IMR-90 (cell line): Measurements from ENCODE around the gene KCNT1. TPM values are rescaled to one million over a fixed set of nuclear protein-coding genes. Genes with fewer than 3 reads are reported as not detected.

Experiments
- ATAC-seq: fragments of 200-7000 bp; cut with Tn5 transposase; 2 replicates; pipeline ENCODE4 v1.9.1; 2020; ENCODE audit warnings: low read depth, mild to moderate bottlenecking, moderate library complexity
- BruUV-seq: library from RNA; stranded (reverse); fragments of 400-500 nt; replicated peaks from 2 replicates; lab custom pipeline; 2021; lab: Mats Ljungman, UMichigan
- CTCF ChIA-PET: fragments of 300-600 bp; formaldehyde crosslinking; extraction: SDS; loops from one replicate; lab custom pipeline; 2021; ENCODE audit warnings: antibody characterized with exemption; lab: Yijun Ruan, JAX
- POLR2A ChIA-PET: fragments of 300-600 bp; sonication (Branson Sonifier 250); formaldehyde crosslinking; loops from one replicate; lab custom pipeline; 2022; ENCODE audit warnings: antibody characterized with exemption; ENCODE audit not compliant: unreplicated experiment; lab: Charles Lee
- DNase-seq: peaks from one replicate; pipeline ENCODE4 v3.0.0; 2013
- H2AFZ ChIP-seq: replicated peaks from 2 replicates; pipeline ENCODE3; 2013; ENCODE audit warnings: low read length, mild to moderate bottlenecking; ENCODE audit not compliant: poor library complexity
- H2AK5ac ChIP-seq: 2 replicates; pipeline ENCODE4 v1.6.1; 2013; ENCODE audit warnings: low read depth, low read length, inconsistent platforms
- H2AK9ac ChIP-seq: replicated peaks from 2 replicates; pipeline ENCODE3; 2013; ENCODE audit warnings: mild to moderate bottlenecking, low read depth, low read length, moderate library complexity; ENCODE audit not compliant: poor library complexity
- H2BK120ac ChIP-seq: 2 replicates; pipeline ENCODE4 v1.6.1; 2013; ENCODE audit warnings: low read depth, low read length, inconsistent platforms
- H2BK15ac ChIP-seq: 3 replicates; pipeline ENCODE4 v1.6.1; 2013; ENCODE audit warnings: low read depth, low read length, inconsistent platforms
- H2BK20ac ChIP-seq: 2 replicates; pipeline ENCODE4 v1.6.1; 2013; ENCODE audit warnings: low read depth, mild to moderate bottlenecking, inconsistent platforms, low read length, moderate library complexity
- H2BK5ac ChIP-seq: 2 replicates; pipeline ENCODE4 v1.6.1; 2013; ENCODE audit warnings: mild to moderate bottlenecking, low read depth, low read length, inconsistent platforms; ENCODE audit not compliant: poor library complexity, severe bottlenecking
- H3K14ac ChIP-seq: replicated peaks from 2 replicates; pipeline ENCODE4 v1.6.1; 2013; ENCODE audit warnings: low read depth, low read length, inconsistent platforms
- H3K18ac ChIP-seq: 2 replicates; pipeline ENCODE4 v1.6.1; 2013; ENCODE audit warnings: low read depth, low read length, control low read depth
- H3K23ac ChIP-seq: 2 replicates; pipeline ENCODE4 v1.6.1; 2013; ENCODE audit warnings: low read depth, low read length, inconsistent platforms
- H3K27ac ChIP-seq: 2 replicates; pipeline ENCODE4 v1.5.1; 2013; ENCODE audit warnings: mild to moderate bottlenecking, control low read depth, low read length; ENCODE audit not compliant: insufficient read depth
- H3K27me3 ChIP-seq: 2 replicates; pipeline ENCODE4 v1.6.1; 2013; ENCODE audit warnings: low read length; ENCODE audit not compliant: control insufficient read depth, insufficient read depth
- H3K36me3 ChIP-seq: 2 replicates; pipeline ENCODE4 v1.6.1; 2013; ENCODE audit warnings: low read length, mixed read lengths; ENCODE audit not compliant: control insufficient read depth, insufficient read depth
- H3K4ac ChIP-seq: 2 replicates; pipeline ENCODE4 v1.6.1; 2013; ENCODE audit warnings: low read depth, low read length, inconsistent platforms
- H3K4me1 ChIP-seq: 2 replicates; pipeline ENCODE4 v1.6.1; 2013; ENCODE audit warnings: low read length, mixed read lengths; ENCODE audit not compliant: control insufficient read depth, insufficient read depth
- H3K4me2 ChIP-seq: 2 replicates; pipeline ENCODE4 v1.6.1; 2013; ENCODE audit warnings: low read depth, mild to moderate bottlenecking, control low read depth, low read length, moderate library complexity
- H3K4me3 ChIP-seq: 2 replicates; pipeline ENCODE4 v1.5.1; 2013; ENCODE audit warnings: low read depth, mild to moderate bottlenecking, control low read depth, low read length, moderate library complexity; ENCODE audit not compliant: insufficient read depth
- H3K56ac ChIP-seq: 2 replicates; pipeline ENCODE4 v1.6.1; 2013; ENCODE audit warnings: low read length, inconsistent platforms; ENCODE audit not compliant: insufficient read depth; ENCODE audit errors: extremely low read depth
- H3K79me1 ChIP-seq, 2 experiments: 2 replicates each; pipeline ENCODE4 v1.6.1; 2013; ENCODE audit warnings: low read length in 2 of 2, inconsistent platforms in 1 of 2, low read depth in 1 of 2
- H3K9ac ChIP-seq: 2 replicates; pipeline ENCODE4 v1.6.1; 2013; ENCODE audit warnings: low read depth, low read length, control low read depth
- H3K9me1 ChIP-seq: 2 replicates; pipeline ENCODE4 v1.6.1; 2013; ENCODE audit warnings: low read length, inconsistent platforms; ENCODE audit not compliant: insufficient read depth
- H3K9me3 ChIP-seq: 2 replicates; pipeline ENCODE4 v1.6.1; 2013; ENCODE audit warnings: low read length; ENCODE audit not compliant: control insufficient read depth, insufficient read depth
- H4K20me1 ChIP-seq: 2 replicates; pipeline ENCODE4 v1.6.1; 2013; ENCODE audit warnings: low read length, inconsistent platforms; ENCODE audit not compliant: insufficient read depth
- H4K5ac ChIP-seq: 2 replicates; pipeline ENCODE4 v1.6.1; 2013; ENCODE audit warnings: mild to moderate bottlenecking, low read depth, low read length, control low read depth
- H4K8ac ChIP-seq, 2 experiments: 2 replicates each; pipeline ENCODE4 v1.6.1; 2013; ENCODE audit warnings: low read depth in 2 of 2, low read length in 2 of 2, control low read depth in 1 of 2, inconsistent platforms in 1 of 2
- H4K91ac ChIP-seq: 2 replicates; pipeline ENCODE4 v1.6.1; 2013; ENCODE audit warnings: low read depth, low read length, inconsistent platforms; ENCODE audit not compliant: insufficient read depth
- BHLHE40 ChIP-seq: fragments of 150-350 bp; IDR thresholded peaks from 2 replicates; pipeline ENCODE4 v1.6.1; 2016; ENCODE audit warnings: mild to moderate bottlenecking, low read depth, low read length
- CEBPB ChIP-seq: IDR thresholded peaks from 2 replicates; pipeline ENCODE4 v1.6.1; 2012; ENCODE audit warnings: low read depth, low read length, improper control_type of control experiment
- CHD1 ChIP-seq: IDR thresholded peaks from 2 replicates; pipeline ENCODE4 v1.6.1; 2012; ENCODE audit warnings: low read depth, low read length, improper control_type of control experiment
- ELK1 ChIP-seq: fragments of 150-350 bp; IDR thresholded peaks from 2 replicates; pipeline ENCODE4 v1.6.1; 2016; ENCODE audit warnings: low read depth, mild to moderate bottlenecking, low read length, moderate library complexity, borderline replicate concordance
- FOS ChIP-seq: fragments of 150-350 bp; IDR thresholded peaks from 2 replicates; pipeline ENCODE4 v1.6.1; 2016; ENCODE audit warnings: low read depth, low read length
- MAFK ChIP-seq: IDR thresholded peaks from 2 replicates; pipeline ENCODE4 v1.6.1; 2012; ENCODE audit warnings: low read depth, low read length, improper control_type of control experiment
- MAZ ChIP-seq: IDR thresholded peaks from 2 replicates; pipeline ENCODE4 v1.6.1; 2012; ENCODE audit warnings: low read depth, mild to moderate bottlenecking, low read length, improper control_type of control experiment, moderate library complexity, borderline replicate concordance
- MXI1 ChIP-seq: IDR thresholded peaks from 2 replicates; pipeline ENCODE4 v1.6.1; 2012; ENCODE audit warnings: low read depth, mild to moderate bottlenecking, low read length, moderate library complexity, borderline replicate concordance
- NFE2L2 ChIP-seq: fragments of 150-350 bp; IDR thresholded peaks from 2 replicates; pipeline ENCODE4 v1.6.1; 2016; ENCODE audit warnings: low read depth, mild to moderate bottlenecking, low read length
- POLR2A ChIP-seq: IDR thresholded peaks from 2 replicates; pipeline ENCODE4 v1.6.1; 2012; ENCODE audit warnings: mild to moderate bottlenecking, low read depth, low read length
- RAD21 ChIP-seq: IDR thresholded peaks from 2 replicates; pipeline ENCODE4 v1.6.1; 2012; ENCODE audit warnings: low read length, improper control_type of control experiment
- RCOR1 ChIP-seq: IDR thresholded peaks from 2 replicates; pipeline ENCODE4 v1.6.1; 2012; ENCODE audit warnings: mild to moderate bottlenecking, low read length, improper control_type of control experiment; ENCODE audit not compliant: insufficient replicate concordance
- RFX5 ChIP-seq: IDR thresholded peaks from 2 replicates; pipeline ENCODE4 v1.8.0; 2012; ENCODE audit warnings: low read depth, mild to moderate bottlenecking, low read length, moderate library complexity
- SMC3 ChIP-seq: fragments of 150-350 bp; IDR thresholded peaks from 2 replicates; pipeline ENCODE4 v1.6.1; 2016; ENCODE audit warnings: low read depth, mild to moderate bottlenecking, antibody characterized with exemption, low read length, moderate library complexity
- USF2 ChIP-seq: fragments of 150-350 bp; IDR thresholded peaks from 2 replicates; pipeline ENCODE4 v1.6.1; 2017; ENCODE audit warnings: mild to moderate bottlenecking, antibody characterized with exemption, low read length, low read depth
- WGBS, 2 experiments: methylation state at CpG; one replicate each; pipeline versions ENCODE4 v1.1.5 to v1.1.7; 2013; ENCODE audit warnings: missing lambda C conversion rate in 2 of 2; ENCODE audit not compliant: insufficient read length in 1 of 2; ENCODE audit errors: extremely low coverage in 2 of 2; 5-methylcytosine and 5-hydroxymethylcytosine counted together
- dilution Hi-C: fragments of 300-500 bp; cut with HindIII; formaldehyde crosslinking; loops from one replicate; pipeline ENCODE4 v1.14.3; 2018; ENCODE audit warnings: low sequenced_read_pairs; ENCODE audit not compliant: unreplicated experiment
- in situ Hi-C: fragments of 300-500 bp; cut with MboI; formaldehyde crosslinking; loops from 3 replicates; pipeline ENCODE4 v1.14.3; 2019; ENCODE audit warnings: low sequenced_read_pairs, inconsistent platforms, mixed read lengths
- intact Hi-C: fragments of 100-400 bp; cut with micrococcal nuclease; formaldehyde crosslinking; loops from 2 replicates; pipeline ENCODE4 v1.10.0; 2022
- polyA plus RNA-seq, 3 experiments: library from polyadenylated mRNA; depleted of rRNA; stranded (reverse); fragments of >200 nt; gene quantifications; 2 replicates each; pipeline ENCODE4 v1.2.3, GENCODE V29; 2012; ENCODE audit warnings: low replicate concordance in 1 of 3
- total RNA-seq: library from RNA; depleted of rRNA; stranded (reverse); fragments of >200 nt; gene quantifications from 2 replicates; pipeline ENCODE4 v1.2.3, GENCODE V29; 2012

The KCNT1 gene
- total and polyA plus RNA-seq, 2 of the 4 experiments (the other 2 are of a cell fraction), result not detected

- no peak for TF ChIP-seq BHLHE40
Observed at GRCh38 chr9:135741276-135742219, 39.6 kb downstream of the KCNT1 start (continued).

- Histone ChIP-seq H3K4me1 (no peaks in the 10 kb centered on the region), H2BK20ac (no peak overlapping the region), H3K9me3 (no peaks in the 10 kb centered on the region), H3K4me3 (no peak overlapping the region), H3K14ac (no peak overlapping the region), H4K8ac (no peak overlapping the region), H3K27ac (no peak overlapping the region), H3K9ac (no peak overlapping the region), H3K79me1 (no peaks in the 10 kb centered on the region), H3K18ac (no peak overlapping the region), H2AFZ (no peak overlapping the region), H4K20me1 (no peaks in the 10 kb centered on the region), H3K56ac (no peak overlapping the region), H4K5ac (no peak overlapping the region), H3K9me1 (no peaks in the 10 kb centered on the region), H3K36me3 (no peaks in the 10 kb centered on the region), H4K91ac (no peak overlapping the region), H3K27me3 (peaks cover 23% of the 10 kb centered on the region; the same call in 1 of the 2 replicates), H3K23ac (no peak overlapping the region), H2AK5ac (no peak overlapping the region), H2BK5ac (no peak overlapping the region), H2BK15ac (no peak overlapping the region), H3K4ac (no peak overlapping the region), H2BK120ac (no peak overlapping the region), H3K4me2 (no peak overlapping the region), H2AK9ac (no peak overlapping the region)
- dilution Hi-C loops, result no loop called here
- no TSS peak for BruUV-seq
- 59% methylated on average over 9 of the region's 14 CpGs; no CpG with 5 or more reads in 1 of the 2 experiments for WGBS, 2 experiments
- POLR2A ChIA-PET, result no interaction called here
- intact Hi-C loops, result no loop called here
- ATAC-seq (no peak), DNase-seq (no peak)
- in situ Hi-C loops, result no loop called here
- CTCF ChIA-PET, result no interaction called here
- TF ChIP-seq ELK1 (no peak), BHLHE40 (no peak), MXI1 (no peak), CEBPB (no peak), FOS (no peak), MAFK (no peak), RCOR1 (no peak), NFE2L2 (no peak), MAZ (no peak), SMC3 (no peak), USF2 (no peak), POLR2A (no peak), CHD1 (no peak), RAD21 (no peak), RFX5 (no peak)
Observed at GRCh38 chr9:135743021-135743420, 41.0 kb downstream of the KCNT1 start.
